ENCODE data around the gene C2orf42. TPM values are rescaled to one million over a fixed set of nuclear protein-coding genes. Genes with fewer than 3 reads are reported as not detected.
"Not testable (repeated sequence)": the region's sequence is repeated elsewhere in the genome, so short reads cannot be mapped to it uniquely, and the experiment has no call there.

Gene C2orf42
- total RNA-seq, 1 donor from 2014 or later = 18.8 TPM

GRCh38 chr2:70161069-70161534, 29.7 kb downstream of the C2orf42 start:
- H3K27ac Mint-ChIP-seq = no peak overlapping the region
- no peaks in the 10 kb centered on the region for H3K27me3 Mint-ChIP-seq
- no peak overlapping the region for H3K4me3 Mint-ChIP-seq
- no peaks in the 10 kb centered on the region for H3K9me3 Mint-ChIP-seq
- peaks cover 8% of the 10 kb centered on the region for H3K36me3 Mint-ChIP-seq
- no peak for DNase-seq (ENCODE audit: extremely low spot score, unreplicated experiment)
- H3K4me1 Mint-ChIP-seq (ENCODE audit: unreplicated experiment) = no peaks in the 10 kb centered on the region
- no peak for TF ChIP-seq CTCF (conservative IDR thresholded peaks at IDR 0.05)

- no peak for TF ChIP-seq CTCF (conservative IDR thresholded peaks at IDR 0.05)
- Mint-ChIP-seq H3K4me1 (ENCODE audit: unreplicated experiment) (no peaks in the 10 kb centered on the region), H3K36me3 (peaks cover 7% of the 10 kb centered on the region), H3K4me3 (no peak overlapping the region), H3K9me3 (no peaks in the 10 kb centered on the region), H3K27me3 (no peaks in the 10 kb centered on the region), H3K27ac (no peak overlapping the region)
- DNase-seq (ENCODE audit: extremely low spot score, unreplicated experiment) = no peak
These were observed 30.3 kb downstream of the C2orf42 start for GRCh38 chr2:70160545-70160944.

GRCh38 chr2:70149130-70149686, 41.6 kb downstream of the C2orf42 start:
- H3K4me3 Mint-ChIP-seq; H3K9me3 Mint-ChIP-seq; DNase-seq (ENCODE audit: extremely low spot score, unreplicated experiment); H3K4me1 Mint-ChIP-seq (ENCODE audit: unreplicated experiment); H3K27ac Mint-ChIP-seq; H3K27me3 Mint-ChIP-seq: not testable (repeated sequence)
- peaks cover 19% of the 10 kb centered on the region for H3K36me3 Mint-ChIP-seq

GRCh38 chr2:70148211-70148760, 42.5 kb downstream of the C2orf42 start:
- not testable (repeated sequence) for H3K27me3 Mint-ChIP-seq; H3K9me3 Mint-ChIP-seq; H3K27ac Mint-ChIP-seq; H3K4me3 Mint-ChIP-seq; H3K4me1 Mint-ChIP-seq (ENCODE audit: unreplicated experiment); DNase-seq (ENCODE audit: extremely low spot score, unreplicated experiment)
- peaks cover 19% of the 10 kb centered on the region for H3K36me3 Mint-ChIP-seq

- Mint-ChIP-seq H3K27ac (peak overlapping the region; percentile 17), H3K36me3 (peaks cover 12% of the 10 kb centered on the region), H3K4me3 (no peak overlapping the region), H3K4me1 (ENCODE audit: unreplicated experiment) (peaks cover 15% of the 10 kb centered on the region), H3K9me3 (peaks cover 1% of the 10 kb centered on the region), H3K27me3 (peaks cover 3% of the 10 kb centered on the region)
- TF ChIP-seq CTCF (conservative IDR thresholded peaks at IDR 0.05) = no peak
- no peak for DNase-seq (ENCODE audit: extremely low spot score, unreplicated experiment)
These were observed 44.7 kb downstream of the C2orf42 start for GRCh38 chr2:70145851-70146739.

GRCh38 chr2:70145144-70145490, 45.7 kb downstream of the C2orf42 start:
- TF ChIP-seq CTCF (conservative IDR thresholded peaks at IDR 0.05) = no peak
- no peak for DNase-seq (ENCODE audit: extremely low spot score, unreplicated experiment)
- H3K27me3 Mint-ChIP-seq = peaks cover 3% of the 10 kb centered on the region
- peaks cover 24% of the 10 kb centered on the region for H3K4me1 Mint-ChIP-seq (ENCODE audit: unreplicated experiment)
- H3K36me3 Mint-ChIP-seq = peaks cover 14% of the 10 kb centered on the region
- H3K9me3 Mint-ChIP-seq = peaks cover 6% of the 10 kb centered on the region
- H3K27ac Mint-ChIP-seq = peak overlapping the region; percentile 22
- H3K4me3 Mint-ChIP-seq = no peak overlapping the region

All from type B pancreatic cell (in vitro differentiated cells).